ENCODE measurements around the gene IL17REL.
"Not testable (repeated sequence)": the region's sequence is repeated elsewhere in the genome, so short reads cannot be mapped to it uniquely, and the experiment has no call there.

Gene IL17REL

DNA sequence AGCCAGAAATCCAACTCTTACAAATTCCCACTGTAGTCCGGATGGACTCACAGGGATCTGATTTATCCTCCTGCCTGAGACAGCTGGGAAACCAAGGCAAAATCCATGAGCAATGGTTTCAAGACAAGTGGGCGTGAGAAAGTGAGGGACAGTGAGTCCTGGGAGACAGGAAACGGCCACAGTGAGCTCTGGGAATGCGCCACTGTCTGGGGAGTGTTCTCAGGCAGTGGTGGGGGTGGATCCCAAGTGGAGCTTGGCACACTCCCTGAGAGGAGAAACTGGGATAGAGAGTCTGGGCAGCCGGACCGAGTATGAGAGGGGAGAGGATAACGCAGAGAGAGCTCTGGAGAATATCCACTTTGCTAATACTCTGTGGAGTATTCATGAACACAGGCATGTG, 9.8 kb downstream of the IL17REL start:
- no peak for DNase-seq

DNA sequence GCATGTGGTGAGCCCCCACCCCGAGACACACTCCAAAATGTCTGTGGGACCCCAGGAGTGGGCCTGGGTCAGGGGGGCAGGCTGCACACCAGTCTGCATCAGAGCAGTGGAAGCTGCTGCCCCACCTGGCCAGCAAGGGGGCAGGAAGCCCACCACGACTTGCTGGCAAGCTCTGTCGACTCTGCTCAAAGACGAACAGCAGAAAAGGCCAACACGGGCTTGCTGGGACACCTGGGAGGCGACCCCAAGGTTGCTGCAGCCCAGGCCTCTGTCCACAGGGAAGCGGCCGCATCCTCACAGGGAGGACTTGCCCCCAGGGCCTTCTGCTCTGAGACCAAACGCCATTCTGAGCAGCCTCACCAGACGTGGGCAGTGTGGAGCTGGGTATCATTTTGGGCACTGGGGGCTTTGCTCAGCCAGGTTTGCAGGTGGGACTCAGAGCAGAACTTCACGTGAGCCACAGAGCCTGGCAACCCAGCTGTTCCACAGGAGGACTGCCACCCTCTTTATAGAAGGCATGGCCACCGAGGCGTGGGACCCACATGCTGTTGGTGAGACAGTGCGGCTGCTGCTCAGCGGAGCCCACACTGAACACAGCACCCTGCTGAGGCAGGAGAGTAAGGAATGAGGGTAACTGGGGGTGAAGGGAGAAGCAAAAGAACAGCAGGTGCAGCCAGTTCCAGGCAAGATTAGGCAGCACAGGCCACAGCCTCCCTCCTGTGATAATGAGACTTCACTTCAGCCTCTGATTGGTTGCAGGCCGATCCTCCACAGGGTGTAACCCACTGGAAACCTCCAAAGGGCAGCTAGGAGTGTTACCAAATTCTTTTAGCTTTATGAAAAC, 11.0 kb downstream of the IL17REL start:
- no peak for DNase-seq

DNA sequence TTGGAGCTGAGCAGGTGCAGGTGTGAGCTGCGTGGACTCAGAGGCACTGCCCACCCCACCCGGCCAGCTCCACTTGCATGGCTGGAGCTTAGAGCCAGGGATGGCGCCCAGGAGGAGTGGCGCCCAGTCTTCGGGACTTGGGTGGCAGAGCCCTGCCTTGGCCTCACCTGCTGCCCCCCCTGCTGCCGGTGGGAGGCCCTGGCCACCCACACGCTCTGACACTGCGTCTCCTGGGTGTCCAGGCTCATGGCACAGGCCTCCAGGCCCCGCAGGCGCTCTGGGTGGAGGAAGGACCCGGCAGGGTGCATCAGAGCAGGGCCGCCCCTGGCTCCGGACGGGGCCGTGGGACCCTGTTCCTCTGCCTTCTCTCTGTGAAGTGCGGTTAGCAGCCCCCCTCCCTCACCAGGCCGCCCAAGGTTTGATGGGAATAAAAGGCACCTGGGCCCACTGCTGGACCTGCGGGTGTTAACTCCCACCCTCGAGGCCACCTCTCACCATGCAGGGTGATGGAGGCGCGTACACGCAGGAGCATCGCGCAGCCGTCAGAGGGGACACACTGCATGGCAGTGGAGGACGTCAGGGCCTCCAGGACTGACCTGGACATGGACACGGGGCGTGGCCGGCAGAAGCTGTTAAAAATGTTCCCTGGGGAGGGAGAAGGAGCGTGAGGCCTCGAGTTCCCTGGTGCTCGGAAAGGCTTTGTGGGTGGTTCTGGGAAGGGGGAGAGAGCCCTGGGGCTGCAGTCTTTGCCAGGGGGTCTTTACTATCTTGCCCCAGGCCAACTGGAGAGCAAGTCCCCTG, 11.8 kb downstream of the IL17REL start:
- no peak for DNase-seq

DNA sequence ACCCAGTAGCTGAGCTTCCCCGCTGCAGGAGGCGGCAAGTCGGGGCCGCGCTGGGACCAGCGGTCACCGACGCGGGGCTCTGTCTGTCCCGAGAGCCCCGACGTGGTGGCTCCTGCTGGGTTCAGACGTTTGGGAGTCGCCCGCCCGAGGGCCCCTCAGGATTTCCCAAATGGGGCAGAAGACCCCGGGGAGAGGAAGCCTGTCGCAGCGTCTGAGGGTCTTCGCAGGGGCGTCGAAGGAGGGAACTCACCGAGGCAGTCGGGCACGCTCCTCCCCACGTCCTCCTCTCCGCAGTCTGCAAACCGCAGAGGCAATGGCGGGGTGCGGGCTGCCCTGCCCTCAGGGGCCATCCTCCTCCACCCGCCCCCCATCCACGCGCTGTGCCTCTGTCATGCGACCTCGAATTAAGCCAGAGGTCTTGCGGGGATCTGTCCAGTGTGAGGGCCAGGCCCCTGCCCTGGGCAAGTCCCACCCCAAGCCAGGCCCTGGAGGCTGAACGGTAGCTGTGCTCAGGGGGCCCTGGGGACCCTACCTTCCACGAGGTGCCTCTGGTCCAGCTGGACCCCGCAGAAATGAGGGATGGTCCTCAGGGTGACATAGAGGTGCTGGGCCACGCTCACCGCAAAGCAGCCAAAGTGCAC, 12.5 kb downstream of the IL17REL start:
- DNase-seq = no peak

GRCh38 chr22:49999063-49999945, 13.3 kb downstream of the IL17REL start:
- no peak for DNase-seq

DNA sequence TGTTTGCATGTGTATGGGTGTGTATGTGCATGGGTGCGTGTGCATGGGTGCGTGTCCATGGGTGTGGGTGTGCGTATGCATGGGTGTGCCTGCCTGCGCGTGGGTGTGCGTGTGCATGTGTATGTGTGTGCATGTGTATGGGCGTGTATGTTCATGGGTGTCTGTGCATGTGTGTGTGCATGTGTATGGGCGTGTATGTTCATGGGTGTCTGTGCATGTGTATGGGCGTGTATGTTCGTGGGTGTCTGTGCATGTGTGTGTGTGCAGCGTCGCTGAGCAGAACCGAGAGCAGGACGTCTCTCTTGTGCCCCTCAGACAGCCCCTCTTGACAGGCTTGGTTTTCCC, 13.9 kb downstream of the IL17REL start:
- DNase-seq = no peak

GRCh38 chr22:49997932-49998717, 14.4 kb downstream of the IL17REL start:
- DNase-seq = no peak

DNA sequence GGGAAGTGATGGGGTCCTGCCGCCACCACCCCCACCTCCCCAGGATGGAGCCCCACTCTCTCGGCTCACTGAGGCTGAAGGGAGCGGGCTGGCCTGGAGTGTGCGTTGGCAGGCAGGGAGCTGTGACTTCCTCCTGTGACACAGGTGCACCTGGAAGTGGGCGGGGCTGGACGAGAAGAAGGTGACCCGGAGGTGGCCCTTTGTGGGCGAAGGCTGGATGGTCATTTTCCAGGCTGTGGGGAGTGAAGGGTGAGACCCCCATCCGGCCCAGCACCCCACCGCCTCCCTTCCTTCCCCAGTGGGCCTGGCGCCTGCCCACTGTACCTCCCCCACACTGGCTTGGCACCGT, 15.3 kb downstream of the IL17REL start:
- DNase-seq = no peak

- no peak for DNase-seq
Measured at GRCh38 chr22:49996518-49997250, 15.9 kb downstream of the IL17REL start.

GRCh38 chr22:49996119-49996517, 16.4 kb downstream of the IL17REL start:
- DNase-seq = no peak

DNA sequence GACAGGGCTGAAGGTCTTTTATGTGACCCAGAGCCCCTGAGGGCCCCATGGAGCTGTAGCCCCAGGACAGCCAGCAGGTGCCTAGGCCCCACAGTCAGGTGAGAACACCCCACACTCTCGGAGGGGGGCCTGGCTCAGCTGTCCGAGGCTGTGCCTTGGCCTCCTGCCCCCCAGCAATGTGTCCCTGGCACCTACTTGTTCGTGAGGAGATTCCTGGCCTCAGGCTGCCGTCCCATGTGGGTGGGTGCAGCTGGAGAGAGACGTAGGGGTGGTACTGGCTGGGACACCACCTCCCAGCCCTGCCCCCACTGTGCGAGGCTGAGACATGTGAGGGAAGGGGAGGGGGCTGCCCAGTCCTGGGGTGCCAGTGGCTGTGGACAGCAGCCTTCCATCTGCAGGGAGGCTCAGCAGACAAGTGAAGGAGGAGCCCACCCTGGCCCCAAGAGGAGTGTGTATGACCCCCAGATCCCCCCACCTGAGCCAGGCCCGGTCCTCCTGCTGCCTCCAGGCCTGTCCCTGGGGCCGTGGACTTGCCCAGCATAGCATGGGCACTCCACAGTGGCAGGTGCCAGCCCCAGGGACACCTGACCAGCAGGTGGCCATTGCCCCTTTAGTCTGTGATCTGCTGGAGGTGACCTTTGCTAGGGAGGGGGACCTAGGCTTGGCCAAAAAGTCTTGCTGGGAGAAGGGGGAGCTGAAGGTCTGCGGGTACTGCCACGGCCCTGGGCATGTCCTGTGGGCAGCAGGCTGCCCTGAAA, 17.0 kb downstream of the IL17REL start:
- no peak for DNase-seq

- DNase-seq = no peak
Measured at GRCh38 chr22:49995041-49995360, 17.6 kb downstream of the IL17REL start.

GRCh38 chr22:49994361-49995040, 18.1 kb downstream of the IL17REL start:
- no peak for DNase-seq

GRCh38 chr22:49993649-49994360, 18.8 kb downstream of the IL17REL start:
- DNase-seq = no peak

- peak in 11 of 14 donors; percentile 51 to 87 (median 73) for DNase-seq
Measured at GRCh38 chr22:49992921-49993648, 19.5 kb downstream of the IL17REL start.

GRCh38 chr22:49991907-49992533, 20.5 kb downstream of the IL17REL start:
- DNase-seq = no peak

- no peak for DNase-seq
Measured at GRCh38 chr22:49991167-49991566, 21.4 kb downstream of the IL17REL start.

DNA sequence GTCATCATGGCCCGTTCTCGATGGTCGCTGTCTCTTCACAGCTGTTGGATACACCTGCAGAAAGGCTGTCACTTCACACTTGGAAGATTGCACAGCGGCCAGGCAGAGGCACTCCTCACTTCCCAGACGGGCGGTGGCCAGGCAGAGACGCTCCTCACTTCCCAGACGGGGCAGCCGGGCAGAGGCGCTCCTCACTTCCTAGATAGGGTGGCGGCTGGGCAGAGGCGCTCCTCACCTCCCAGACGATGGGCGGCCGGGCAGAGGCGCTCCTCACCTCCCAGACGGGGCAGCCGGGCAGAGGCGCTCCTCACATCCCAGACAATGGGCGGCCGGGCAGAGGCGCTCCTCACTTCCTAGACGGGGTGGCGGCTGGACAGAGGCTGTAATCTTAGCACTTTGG, 22.7 kb downstream of the IL17REL start:
- not testable (repeated sequence) for DNase-seq
